Measurements from ENCODE around the gene GRIK4. TPM values are rescaled to one million over a fixed set of nuclear protein-coding genes. Genes with fewer than 3 reads are reported as not detected.

GRIK4 gene
- total and polyA plus RNA-seq, 4 donors = 0.41 to 4.9 (median 1.7) TPM

DNA sequence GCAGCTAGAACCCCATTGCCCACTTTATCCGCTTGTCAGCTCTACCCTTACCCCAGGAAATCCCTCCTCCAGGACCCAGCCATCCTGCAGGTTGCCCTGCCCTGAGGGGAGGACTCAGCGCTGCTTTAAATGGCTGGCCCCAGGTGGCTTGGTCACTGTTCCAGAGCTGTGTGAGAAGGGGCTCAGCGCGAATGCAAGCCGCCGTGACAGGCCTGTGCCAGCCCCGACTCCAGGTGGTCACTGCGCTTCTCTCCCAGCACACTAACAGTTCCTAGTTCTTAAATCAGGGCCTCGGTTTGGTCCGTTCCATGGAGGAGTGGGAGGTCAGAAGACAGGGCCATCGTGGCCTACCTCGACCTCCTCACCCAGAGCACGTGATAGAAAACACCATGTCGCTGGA lies 446.6 kb downstream of the GRIK4 start:
- H3K36me3 ChIP-seq (ENCODE audit: control insufficient read depth in 4 of 4, insufficient read depth in 4 of 4, low read length in 4 of 4) = peaks cover 0 to 6% (median 2%) of the 10 kb centered on the region in 4 donors
- H3K9ac ChIP-seq (ENCODE audit: insufficient read depth in 1 of 2, low read length in 2 of 2) = no peak overlapping the region
- H3K9me3 ChIP-seq (ENCODE audit: control insufficient read depth in 4 of 4, insufficient read depth in 3 of 4, low read length in 3 of 4) = no peaks in the 10 kb centered on the region
- ATAC-seq (ENCODE audit: insufficient read depth, low FRiP score) (no peak), DNase-seq (no peak)
- no peak overlapping the region for H3K4me3 ChIP-seq
- H3K27me3 ChIP-seq (ENCODE audit: control insufficient read depth in 3 of 3, insufficient read depth in 3 of 3, low read length in 2 of 3) = no peaks in the 10 kb centered on the region
- no peak overlapping the region for H3K27ac ChIP-seq (ENCODE audit: low read depth in 1 of 2, low read length in 1 of 2)
- 92 to 97% methylated on average over 14 of the region's 14 CpGs for WGBS, 2 donors
- TF ChIP-seq, protein P1, sequence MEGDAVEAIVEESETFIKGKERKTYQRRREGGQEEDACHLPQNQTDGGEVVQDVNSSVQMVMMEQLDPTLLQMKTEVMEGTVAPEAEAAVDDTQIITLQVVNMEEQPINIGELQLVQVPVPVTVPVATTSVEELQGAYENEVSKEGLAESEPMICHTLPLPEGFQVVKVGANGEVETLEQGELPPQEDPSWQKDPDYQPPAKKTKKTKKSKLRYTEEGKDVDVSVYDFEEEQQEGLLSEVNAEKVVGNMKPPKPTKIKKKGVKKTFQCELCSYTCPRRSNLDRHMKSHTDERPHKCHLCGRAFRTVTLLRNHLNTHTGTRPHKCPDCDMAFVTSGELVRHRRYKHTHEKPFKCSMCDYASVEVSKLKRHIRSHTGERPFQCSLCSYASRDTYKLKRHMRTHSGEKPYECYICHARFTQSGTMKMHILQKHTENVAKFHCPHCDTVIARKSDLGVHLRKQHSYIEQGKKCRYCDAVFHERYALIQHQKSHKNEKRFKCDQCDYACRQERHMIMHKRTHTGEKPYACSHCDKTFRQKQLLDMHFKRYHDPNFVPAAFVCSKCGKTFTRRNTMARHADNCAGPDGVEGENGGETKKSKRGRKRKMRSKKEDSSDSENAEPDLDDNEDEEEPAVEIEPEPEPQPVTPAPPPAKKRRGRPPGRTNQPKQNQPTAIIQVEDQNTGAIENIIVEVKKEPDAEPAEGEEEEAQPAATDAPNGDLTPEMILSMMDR (IDR thresholded peaks at IDR 0.05; ENCODE audit: control extremely low read depth, extremely low read depth) = no peak
- H3K4me1 ChIP-seq (ENCODE audit: control insufficient read depth in 5 of 5, insufficient read depth in 5 of 5, low read length in 5 of 5) = peaks cover 0 to 5% (median 0%) of the 10 kb centered on the region in 5 donors

DNA sequence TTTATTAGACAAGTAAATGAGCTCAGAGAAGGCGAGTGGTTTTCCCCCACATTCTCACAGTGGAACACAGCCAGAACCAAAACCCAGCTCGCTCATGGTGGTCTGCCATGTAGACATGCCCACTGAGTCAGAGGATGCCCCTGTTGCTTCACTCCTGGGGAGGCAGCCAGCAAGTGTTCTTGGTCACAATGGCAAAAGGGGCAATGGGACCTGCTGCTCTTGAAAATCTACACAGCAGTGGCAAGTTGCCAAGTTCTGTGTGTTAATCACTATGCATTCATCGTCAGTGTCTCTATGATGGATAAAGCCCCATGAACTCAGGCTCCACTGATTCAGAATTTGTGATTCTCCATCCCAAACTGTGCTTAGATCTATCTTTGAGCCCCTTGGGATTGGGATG lies 447.6 kb downstream of the GRIK4 start:
- 83 to 91% methylated on average over 3 of the region's 3 CpGs for WGBS, 2 donors
- Histone ChIP-seq H3K9ac (ENCODE audit: insufficient read depth in 1 of 2, low read length in 2 of 2) (no peak overlapping the region), H3K4me3 (no peak overlapping the region), H3K27me3 (ENCODE audit: control insufficient read depth in 3 of 3, insufficient read depth in 3 of 3, low read length in 2 of 3) (no peaks in the 10 kb centered on the region), H3K4me1 (ENCODE audit: control insufficient read depth in 5 of 5, insufficient read depth in 5 of 5, low read length in 5 of 5) (peaks cover 0 to 5% (median 0%) of the 10 kb centered on the region in 5 donors), H3K27ac (ENCODE audit: low read depth in 1 of 2, low read length in 1 of 2) (no peak overlapping the region), H3K36me3 (ENCODE audit: control insufficient read depth in 4 of 4, insufficient read depth in 4 of 4, low read length in 4 of 4) (peaks cover 0 to 7% (median 3%) of the 10 kb centered on the region in 4 donors), H3K9me3 (ENCODE audit: control insufficient read depth in 4 of 4, insufficient read depth in 3 of 4, low read length in 3 of 4) (no peaks in the 10 kb centered on the region)
- TF ChIP-seq, protein P1 (IDR thresholded peaks at IDR 0.05; ENCODE audit: control extremely low read depth, extremely low read depth) = no peak
- DNase-seq = no peak
- no peak for ATAC-seq (ENCODE audit: insufficient read depth, low FRiP score)

DNA sequence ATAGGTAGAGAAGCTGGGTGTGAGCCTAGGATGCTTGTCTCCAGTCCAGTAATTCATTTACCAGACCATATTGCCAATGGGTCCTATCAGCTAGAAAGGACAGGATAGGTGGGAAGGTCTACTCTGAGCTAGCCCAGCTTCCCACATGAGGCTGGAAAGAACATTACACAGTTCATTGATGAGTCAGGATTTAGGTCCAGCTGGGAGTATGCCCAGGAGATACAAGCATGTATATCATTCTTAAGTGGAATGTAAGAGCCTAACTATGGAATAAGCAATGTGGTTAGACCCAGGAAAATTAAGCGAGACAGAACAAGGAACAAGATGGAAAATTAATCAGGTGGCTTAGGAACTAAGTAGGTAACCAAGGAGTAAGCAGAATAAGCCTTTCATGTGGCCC lies 453.3 kb downstream of the GRIK4 start:
- 89 to 96% methylated on average over 1 of the region's 1 CpG for WGBS, 2 donors

More for the DNA sequence above, 453.3 kb downstream of the GRIK4 start:
- no peak overlapping the region for H3K27ac ChIP-seq (ENCODE audit: low read depth in 1 of 2, low read length in 1 of 2)
- no peak overlapping the region for H3K9ac ChIP-seq (ENCODE audit: insufficient read depth in 1 of 2, low read length in 2 of 2)
- H3K27me3 ChIP-seq (ENCODE audit: control insufficient read depth in 3 of 3, insufficient read depth in 3 of 3, low read length in 2 of 3) = no peaks in the 10 kb centered on the region
- H3K4me3 ChIP-seq = no peak overlapping the region
- DNase-seq = no peak
- no peaks in the 10 kb centered on the region for H3K9me3 ChIP-seq (ENCODE audit: control insufficient read depth in 4 of 4, insufficient read depth in 3 of 4, low read length in 3 of 4)
- no peaks in the 10 kb centered on the region for H3K4me1 ChIP-seq (ENCODE audit: control insufficient read depth in 5 of 5, insufficient read depth in 5 of 5, low read length in 5 of 5)
- TF ChIP-seq, protein P1 (IDR thresholded peaks at IDR 0.05; ENCODE audit: control extremely low read depth, extremely low read depth) = no peak
- ATAC-seq (ENCODE audit: insufficient read depth, low FRiP score) = no peak
- H3K36me3 ChIP-seq (ENCODE audit: control insufficient read depth in 4 of 4, insufficient read depth in 4 of 4, low read length in 4 of 4) = peaks cover 0 to 18% (median 9%) of the 10 kb centered on the region in 4 donors

All from lung (tissue), 12 donors.